Epithelial cell of proximal tubule (primary cell): ENCODE results near the gene SPRR1A. TPM values are rescaled to one million over a fixed set of nuclear protein-coding genes. Genes with fewer than 3 reads are reported as not detected.

ENCODE experiments used
- DNase-seq: peaks from one replicate; pipeline ENCODE4 v3.0.0-alpha.2; 2011; ENCODE audit warnings: low read depth
- H3K4me3 ChIP-seq: 2 replicates; pipeline ENCODE4 v1.5.1; 2011; ENCODE audit warnings: low read depth, mild to moderate bottlenecking, low read length
- total RNA-seq: library from RNA; depleted of rRNA; stranded (reverse); fragments of >200 nt; gene quantifications from 2 replicates; pipeline ENCODE4 v1.2.3, GENCODE V29; 2015
- TF ChIP-seq, protein P1 (sequence below): conservative IDR thresholded peaks from 2 replicates; pipeline ENCODE4 v1.5.1; 2012; ENCODE audit warnings: low read depth, mild to moderate bottlenecking, low read length

SPRR1A gene
- total RNA-seq, 1 donor from 2014 or later, result not detected

DNA sequence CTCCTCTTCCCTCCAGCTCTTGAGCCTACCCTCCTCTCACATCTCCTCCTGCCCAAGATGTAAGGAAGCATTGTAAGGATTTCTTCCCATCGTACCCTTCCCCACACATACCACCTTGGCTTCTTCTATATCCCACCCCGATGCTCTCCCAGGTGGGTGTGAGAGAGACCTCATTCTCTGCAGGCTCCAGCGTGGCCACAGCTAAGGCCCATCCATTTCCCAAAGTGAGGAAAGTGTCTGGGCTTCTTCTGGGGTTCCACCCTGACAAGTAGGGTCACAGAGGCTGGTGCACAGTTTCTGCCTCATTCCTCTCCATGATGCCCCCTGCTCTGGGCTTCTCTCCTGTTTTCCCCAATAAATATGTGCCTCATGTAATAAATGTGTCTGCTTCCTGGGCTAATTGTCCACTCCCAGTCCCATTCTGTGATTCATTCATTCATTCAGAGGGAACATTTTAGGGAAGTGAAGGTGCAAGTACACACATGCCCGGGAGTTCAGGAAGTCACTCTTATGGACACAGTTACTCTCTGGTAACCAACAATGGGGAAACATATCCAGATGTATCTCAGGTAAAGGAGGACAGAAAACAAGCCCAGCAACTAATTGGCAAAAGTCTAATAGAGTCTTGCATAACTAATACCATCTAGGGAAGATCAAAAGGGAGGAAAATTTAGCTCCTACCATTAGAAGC is 11.5 kb upstream of the SPRR1A start:
- H3K4me3 ChIP-seq, result no peak overlapping the region
- DNase-seq, result no peak
- TF ChIP-seq, protein P1, sequence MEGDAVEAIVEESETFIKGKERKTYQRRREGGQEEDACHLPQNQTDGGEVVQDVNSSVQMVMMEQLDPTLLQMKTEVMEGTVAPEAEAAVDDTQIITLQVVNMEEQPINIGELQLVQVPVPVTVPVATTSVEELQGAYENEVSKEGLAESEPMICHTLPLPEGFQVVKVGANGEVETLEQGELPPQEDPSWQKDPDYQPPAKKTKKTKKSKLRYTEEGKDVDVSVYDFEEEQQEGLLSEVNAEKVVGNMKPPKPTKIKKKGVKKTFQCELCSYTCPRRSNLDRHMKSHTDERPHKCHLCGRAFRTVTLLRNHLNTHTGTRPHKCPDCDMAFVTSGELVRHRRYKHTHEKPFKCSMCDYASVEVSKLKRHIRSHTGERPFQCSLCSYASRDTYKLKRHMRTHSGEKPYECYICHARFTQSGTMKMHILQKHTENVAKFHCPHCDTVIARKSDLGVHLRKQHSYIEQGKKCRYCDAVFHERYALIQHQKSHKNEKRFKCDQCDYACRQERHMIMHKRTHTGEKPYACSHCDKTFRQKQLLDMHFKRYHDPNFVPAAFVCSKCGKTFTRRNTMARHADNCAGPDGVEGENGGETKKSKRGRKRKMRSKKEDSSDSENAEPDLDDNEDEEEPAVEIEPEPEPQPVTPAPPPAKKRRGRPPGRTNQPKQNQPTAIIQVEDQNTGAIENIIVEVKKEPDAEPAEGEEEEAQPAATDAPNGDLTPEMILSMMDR, result no peak

DNA sequence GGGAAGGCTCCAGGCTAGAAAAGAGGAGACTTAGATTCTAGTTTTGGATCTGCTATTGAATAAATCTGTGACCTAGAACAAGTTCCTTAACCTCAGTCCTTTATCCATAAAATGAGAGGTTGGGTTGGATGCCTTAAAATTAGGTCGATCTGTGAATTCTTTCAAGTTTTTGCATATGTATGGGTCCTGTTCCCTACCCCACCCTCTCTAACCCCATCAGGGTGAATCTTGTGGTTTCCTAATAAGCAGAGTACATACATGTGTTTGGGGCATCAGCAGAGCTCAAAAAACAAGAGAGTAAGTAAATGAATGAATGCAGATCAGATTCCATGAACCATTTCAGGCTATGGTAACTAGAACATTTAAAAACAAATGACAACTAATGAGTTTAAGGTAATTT is 7.2 kb upstream of the SPRR1A start:
- H3K4me3 ChIP-seq, result no peak overlapping the region
- DNase-seq, result no peak
- TF ChIP-seq, protein P1, result no peak

DNA sequence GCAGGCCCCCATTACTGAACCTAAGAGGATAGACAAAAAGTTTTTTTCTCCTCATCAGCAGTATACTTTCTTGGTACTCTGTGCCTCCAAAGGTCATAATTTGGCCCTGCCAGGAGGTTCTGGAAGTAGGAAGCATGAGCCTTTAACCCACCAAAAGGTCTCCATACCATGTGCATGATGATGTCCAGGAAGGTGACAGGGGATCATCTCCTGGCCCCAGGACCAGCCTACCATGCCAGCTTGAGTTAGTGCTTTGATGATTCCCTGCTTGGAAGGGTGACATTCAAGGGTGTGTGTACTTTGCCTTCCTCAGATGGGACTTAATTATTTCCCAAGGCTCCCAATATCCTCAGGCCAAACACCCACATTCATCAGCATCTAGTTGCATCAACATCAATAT is 6.3 kb upstream of the SPRR1A start:
- no peak for DNase-seq
- TF ChIP-seq, protein P1, result no peak
- no peak overlapping the region for H3K4me3 ChIP-seq

DNA sequence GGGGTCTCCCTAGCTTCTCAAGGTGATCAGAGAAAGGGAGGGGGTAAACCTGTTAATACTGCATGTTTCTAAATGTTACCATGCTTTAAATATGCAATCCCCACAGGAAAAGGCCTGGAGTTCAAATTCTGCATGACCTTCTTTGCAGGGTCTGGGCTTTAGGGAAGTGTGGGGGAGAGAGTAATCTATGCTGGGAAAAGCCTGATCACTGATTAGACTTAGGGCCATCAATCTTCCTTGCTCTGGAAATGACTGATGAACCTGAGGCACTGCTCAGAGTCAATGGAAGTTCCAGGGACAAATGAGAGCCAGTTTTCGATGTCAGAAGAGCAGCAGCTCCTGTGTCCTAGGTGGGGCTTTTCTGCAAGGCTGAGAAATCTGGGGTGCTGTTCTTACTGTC is 3.2 kb upstream of the SPRR1A start:
- no peak overlapping the region for H3K4me3 ChIP-seq
- no peak for DNase-seq
- TF ChIP-seq, protein P1, result no peak

DNA sequence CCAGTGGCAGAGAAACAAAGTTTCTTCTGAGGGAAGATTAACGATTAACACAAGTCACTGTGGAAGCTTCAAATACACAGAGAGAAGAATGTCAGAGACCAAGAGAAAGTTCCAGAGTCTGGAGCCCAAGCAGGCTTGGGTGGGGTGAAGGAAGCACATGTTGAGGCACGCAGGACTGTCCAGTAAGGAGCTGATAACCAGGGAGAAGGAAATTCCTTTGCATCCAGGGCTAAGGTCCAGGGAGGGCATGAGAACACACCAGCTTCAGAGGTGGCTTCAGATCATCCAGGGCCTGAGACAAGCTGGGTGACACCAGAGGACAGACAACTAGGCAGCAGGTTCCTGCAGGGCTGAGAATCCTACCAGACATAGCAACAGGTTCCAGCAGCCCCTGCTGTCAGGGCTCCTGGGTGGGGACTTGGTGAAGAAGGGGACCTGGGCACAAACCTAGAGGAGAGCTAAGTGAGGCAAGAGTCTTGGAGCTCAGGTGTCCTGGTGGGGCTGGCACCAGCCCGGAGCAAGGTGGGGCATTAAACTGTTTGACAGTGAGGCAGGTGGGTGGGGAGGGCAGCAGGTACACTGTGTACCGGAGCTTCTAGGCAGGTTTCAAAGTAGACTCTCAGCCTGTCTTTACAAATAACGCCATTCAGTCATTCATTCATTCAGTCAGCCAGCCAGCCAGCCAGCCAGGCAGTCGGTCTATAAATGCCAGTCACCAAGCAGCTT is 2.6 kb upstream of the SPRR1A start:
- TF ChIP-seq, protein P1, result no peak
- no peak for DNase-seq
- no peak overlapping the region for H3K4me3 ChIP-seq

DNA sequence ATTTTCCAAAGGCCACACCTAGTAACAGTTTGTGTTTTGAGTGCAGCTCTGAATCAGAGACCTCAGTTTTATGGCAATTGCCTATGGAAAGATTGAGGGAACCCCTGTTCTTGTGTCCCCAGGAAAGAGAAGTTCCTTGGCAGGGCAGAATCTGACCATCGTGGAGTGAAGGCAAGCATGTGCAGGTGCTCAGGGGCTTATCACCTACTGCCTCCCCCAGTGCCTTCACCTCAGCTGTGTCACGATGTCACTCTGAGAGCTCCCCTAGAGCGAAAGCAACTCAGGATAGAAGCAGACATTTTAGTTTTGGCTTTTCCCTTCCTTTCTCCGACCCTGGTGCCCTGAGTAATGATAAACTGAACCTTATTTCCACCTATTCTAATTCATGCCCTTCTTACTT is 1.8 kb upstream of the SPRR1A start:
- no peak for DNase-seq
- no peak overlapping the region for H3K4me3 ChIP-seq
- TF ChIP-seq, protein P1, result no peak
